HG02938 (cell line): ENCODE results near the gene TSHR.
A peak's percentile ranks its signal among the peaks of the same experiment; 100 is the strongest.

Experiments used
- ATAC-seq: cut with Tn5 transposase; IDR thresholded peaks from one replicate; pipeline ENCODE4 v1.9.1; 2021; ENCODE audit warnings: mild to moderate bottlenecking, moderate library complexity; ENCODE audit not compliant: unreplicated experiment

Gene TSHR

GRCh38 chr14:81170104-81170828, 214.8 kb downstream of the TSHR start:
- ATAC-seq: peak; percentile 94

GRCh38 chr14:81170829-81171195, 215.4 kb downstream of the TSHR start:
- no peak for ATAC-seq

- ATAC-seq: peak; percentile 36
Observed at GRCh38 chr14:81172353-81172752, 216.9 kb downstream of the TSHR start.

GRCh38 chr14:81172881-81173280, 217.5 kb downstream of the TSHR start:
- ATAC-seq: peak; percentile 13

GRCh38 chr14:81176241-81176640, 220.8 kb downstream of the TSHR start:
- ATAC-seq: no peak

- no peak for ATAC-seq
Observed at GRCh38 chr14:81177225-81177624, 221.8 kb downstream of the TSHR start.

- ATAC-seq: peak; percentile 74
Observed at GRCh38 chr14:81178063-81178462, 222.6 kb downstream of the TSHR start.

- no peak for ATAC-seq
Observed at GRCh38 chr14:81179631-81180030, 224.2 kb downstream of the TSHR start.

- peak; percentile 93 for ATAC-seq
Observed at GRCh38 chr14:81187832-81188522, 232.6 kb downstream of the TSHR start.

GRCh38 chr14:81192594-81192993, 237.2 kb downstream of the TSHR start:
- ATAC-seq: no peak

GRCh38 chr14:81193924-81194633, 238.7 kb downstream of the TSHR start:
- ATAC-seq: peak; percentile 70
